NCI-H128 (cell line): ENCODE data around the gene RASA3.

Source experiments
- DNase-seq: peaks from one replicate; lab custom pipeline; 2025; ENCODE audit not compliant: unreplicated experiment; lab: John Stamatoyannopoulos, UW

Gene RASA3

GRCh38 chr13:113973218-113974164 is 158.9 kb downstream of the RASA3 start, which contains the start of gene C13orf46:
Gene C13orf46 (minus strand): TSS chr13:113974076. CDS start chr13:113973997, 79 bp downstream.
- no peak for DNase-seq

GRCh38 chr13:113972451-113973217 is 159.8 kb downstream of the RASA3 start:
- DNase-seq: no peak

GRCh38 chr13:113971471-113972231 is 160.8 kb downstream of the RASA3 start:
- no peak for DNase-seq

- no peak for DNase-seq
Measured at GRCh38 chr13:113970810-113971470, 161.5 kb downstream of the RASA3 start.

GRCh38 chr13:113969973-113970611 is 162.3 kb downstream of the RASA3 start:
- no peak for DNase-seq

GRCh38 chr13:113969311-113969972 is 163.0 kb downstream of the RASA3 start:
- no peak for DNase-seq

- no peak for DNase-seq
Measured at GRCh38 chr13:113968463-113969310, 163.7 kb downstream of the RASA3 start.

GRCh38 chr13:113967729-113968462 is 164.5 kb downstream of the RASA3 start:
- DNase-seq: no peak

GRCh38 chr13:113967206-113967720 is 165.2 kb downstream of the RASA3 start:
- no peak for DNase-seq

GRCh38 chr13:113965968-113966884 is 166.2 kb downstream of the RASA3 start:
- DNase-seq: no peak

- no peak for DNase-seq
Measured at GRCh38 chr13:113965383-113965874, 167.0 kb downstream of the RASA3 start.

GRCh38 chr13:113964251-113964995 is 168.0 kb downstream of the RASA3 start:
- no peak for DNase-seq

- DNase-seq: no peak
Measured at GRCh38 chr13:113963376-113963775, 169.0 kb downstream of the RASA3 start.

- DNase-seq: no peak
Measured at GRCh38 chr13:113962975-113963374, 169.4 kb downstream of the RASA3 start.

GRCh38 chr13:113962386-113962785 is 170.0 kb downstream of the RASA3 start:
- no peak for DNase-seq
